ENCODE results near the gene PDZRN4.

DNA sequence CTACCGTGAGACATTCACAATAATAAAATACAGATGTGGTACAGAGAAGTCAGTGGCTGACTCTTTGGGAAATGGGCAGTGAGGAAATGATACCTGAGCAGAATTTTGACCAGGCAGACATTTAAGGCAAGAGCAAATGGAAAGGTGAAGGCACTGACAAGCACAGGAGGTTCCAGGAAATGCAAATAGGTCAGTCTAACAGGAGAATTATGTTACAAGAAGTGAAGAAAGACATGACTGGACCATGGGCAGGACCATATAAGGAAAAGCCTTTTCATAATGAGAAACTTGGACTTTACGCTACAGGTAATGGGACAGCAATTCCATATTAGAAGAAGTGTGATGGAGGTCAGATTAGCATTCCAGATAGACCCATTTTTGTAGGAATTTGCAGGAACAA lies 338.9 kb downstream of the PDZRN4 start:
- TF ChIP-seq, protein P1, sequence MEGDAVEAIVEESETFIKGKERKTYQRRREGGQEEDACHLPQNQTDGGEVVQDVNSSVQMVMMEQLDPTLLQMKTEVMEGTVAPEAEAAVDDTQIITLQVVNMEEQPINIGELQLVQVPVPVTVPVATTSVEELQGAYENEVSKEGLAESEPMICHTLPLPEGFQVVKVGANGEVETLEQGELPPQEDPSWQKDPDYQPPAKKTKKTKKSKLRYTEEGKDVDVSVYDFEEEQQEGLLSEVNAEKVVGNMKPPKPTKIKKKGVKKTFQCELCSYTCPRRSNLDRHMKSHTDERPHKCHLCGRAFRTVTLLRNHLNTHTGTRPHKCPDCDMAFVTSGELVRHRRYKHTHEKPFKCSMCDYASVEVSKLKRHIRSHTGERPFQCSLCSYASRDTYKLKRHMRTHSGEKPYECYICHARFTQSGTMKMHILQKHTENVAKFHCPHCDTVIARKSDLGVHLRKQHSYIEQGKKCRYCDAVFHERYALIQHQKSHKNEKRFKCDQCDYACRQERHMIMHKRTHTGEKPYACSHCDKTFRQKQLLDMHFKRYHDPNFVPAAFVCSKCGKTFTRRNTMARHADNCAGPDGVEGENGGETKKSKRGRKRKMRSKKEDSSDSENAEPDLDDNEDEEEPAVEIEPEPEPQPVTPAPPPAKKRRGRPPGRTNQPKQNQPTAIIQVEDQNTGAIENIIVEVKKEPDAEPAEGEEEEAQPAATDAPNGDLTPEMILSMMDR (conservative IDR thresholded peaks at IDR 0.05 in 1 of 2, IDR thresholded peaks at IDR 0.05 in 1 of 2; ENCODE audit: extremely low read depth in 1 of 2, insufficient read depth in 1 of 2, low read depth in 1 of 2, low read length in 2 of 2): no peak
- no peak for TF ChIP-seq EZH2 (IDR thresholded peaks at IDR 0.05; ENCODE audit: borderline replicate concordance, low read length)
